ENCODE data around the gene C11orf91.
"Not testable (repeated sequence)": the region's sequence is repeated elsewhere in the genome, so short reads cannot be mapped to it uniquely, and the experiment has no call there.

Gene C11orf91

DNA sequence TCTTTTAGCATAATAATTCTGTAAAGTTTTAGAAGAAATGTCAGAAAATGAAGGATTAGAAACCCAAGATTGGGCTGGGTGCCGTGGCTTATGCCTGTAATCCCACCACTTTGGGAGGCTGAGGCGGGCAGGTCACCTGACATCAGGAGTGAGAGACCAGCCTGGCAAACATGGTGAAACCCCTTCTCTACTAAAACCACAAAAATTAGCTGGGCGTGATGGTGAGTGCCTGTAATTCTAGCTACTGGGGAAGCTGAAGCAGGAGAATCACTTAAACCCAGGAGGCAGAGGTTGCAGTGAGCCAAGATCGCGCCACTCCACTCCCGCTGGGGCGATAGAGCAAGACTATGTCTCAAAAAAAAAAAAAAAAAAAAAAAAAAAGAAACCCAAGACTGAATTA lies 39.1 kb downstream of the C11orf91 start:
- not testable (repeated sequence) for H3K9ac ChIP-seq (ENCODE audit: low read depth in 1 of 2, low read length in 2 of 2); H3K27me3 ChIP-seq (ENCODE audit: control insufficient read depth in 2 of 2, insufficient read depth in 2 of 2, low read length in 2 of 2); H3K27ac ChIP-seq (ENCODE audit: low read depth in 2 of 2, low read length in 2 of 2); H3K4me3 ChIP-seq (ENCODE audit: low read length in 2 of 2); H3K36me3 ChIP-seq (ENCODE audit: control insufficient read depth in 2 of 2, insufficient read depth in 2 of 2, low read length in 2 of 2); H3K4me1 ChIP-seq (ENCODE audit: control insufficient read depth in 2 of 2, insufficient read depth in 2 of 2, low read length in 2 of 2); H3K9me3 ChIP-seq (ENCODE audit: control insufficient read depth in 2 of 2, low read length in 2 of 2)

DNA sequence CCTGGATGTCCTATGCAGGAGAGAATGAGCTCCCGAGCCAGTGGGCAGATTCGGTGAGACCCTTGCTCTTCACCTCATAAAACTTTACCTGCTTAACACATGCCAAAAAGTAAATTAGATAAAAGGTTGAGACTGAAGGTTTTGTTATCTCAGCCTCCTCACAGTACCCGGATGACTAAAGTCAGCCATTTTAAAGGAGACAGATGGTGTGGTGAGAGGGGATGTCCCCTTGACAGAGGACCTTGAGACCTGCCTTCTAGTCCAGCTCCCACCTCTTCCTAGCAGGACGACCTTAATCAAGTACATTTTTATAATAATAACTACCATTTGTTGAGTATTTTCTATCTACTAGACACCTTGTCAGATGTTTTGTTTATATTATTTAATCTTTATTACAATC lies 39.7 kb downstream of the C11orf91 start:
- Histone ChIP-seq H3K36me3 (ENCODE audit: control insufficient read depth in 2 of 2, insufficient read depth in 2 of 2, low read length in 2 of 2) (no peaks in the 10 kb centered on the region), H3K9me3 (ENCODE audit: control insufficient read depth in 2 of 2, low read length in 2 of 2) (no peaks in the 10 kb centered on the region), H3K4me3 (ENCODE audit: low read length in 2 of 2) (no peak overlapping the region), H3K27me3 (ENCODE audit: control insufficient read depth in 2 of 2, insufficient read depth in 2 of 2, low read length in 2 of 2) (peaks cover 0 to 3% of the 10 kb centered on the region in 2 donors), H3K9ac (ENCODE audit: low read depth in 1 of 2, low read length in 2 of 2) (no peak overlapping the region), H3K4me1 (ENCODE audit: control insufficient read depth in 2 of 2, insufficient read depth in 2 of 2, low read length in 2 of 2) (no peaks in the 10 kb centered on the region), H3K27ac (ENCODE audit: low read depth in 2 of 2, low read length in 2 of 2) (no peak overlapping the region)

DNA sequence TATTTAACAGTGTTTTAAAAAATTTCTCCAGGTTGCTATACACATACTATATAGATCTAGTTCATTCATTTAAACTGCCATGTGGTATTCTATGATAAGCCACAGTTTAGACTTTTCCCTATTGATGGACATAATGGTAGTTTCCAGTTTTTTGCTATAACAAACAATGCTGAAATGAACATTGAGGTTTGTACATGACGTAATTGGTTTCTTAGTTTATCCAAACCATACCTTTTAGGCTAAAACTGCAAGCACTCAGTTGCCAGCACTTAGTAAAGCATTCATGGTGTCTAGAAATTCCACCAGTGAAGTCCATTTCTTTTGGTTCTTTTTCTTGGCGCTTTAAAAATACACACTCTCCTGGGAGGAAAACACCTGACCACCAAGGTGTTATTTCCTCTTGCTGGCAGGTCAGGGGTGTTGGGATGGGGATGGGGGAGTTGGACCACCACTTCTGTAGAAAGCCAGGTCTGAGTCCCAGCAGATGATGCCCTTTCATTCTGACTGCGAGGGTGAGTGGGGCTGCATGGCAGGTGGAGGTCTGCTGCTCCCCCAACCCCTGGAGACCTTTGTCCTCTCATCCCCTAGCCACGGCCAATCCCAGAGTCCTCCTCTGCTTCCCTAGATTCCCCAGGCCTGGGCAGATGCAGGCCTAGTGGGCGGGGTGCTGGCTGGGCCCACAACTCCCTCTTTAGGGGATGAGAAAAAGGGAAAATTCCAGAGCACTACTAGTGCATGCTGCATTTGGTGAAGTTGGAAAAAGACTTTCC lies 41.1 kb downstream of the C11orf91 start:
- Histone ChIP-seq H3K36me3 (ENCODE audit: control insufficient read depth in 2 of 2, insufficient read depth in 2 of 2, low read length in 2 of 2) (no peaks in the 10 kb centered on the region), H3K27ac (ENCODE audit: low read depth in 2 of 2, low read length in 2 of 2) (no peak overlapping the region), H3K4me3 (ENCODE audit: low read length in 2 of 2) (no peak overlapping the region), H3K27me3 (ENCODE audit: control insufficient read depth in 2 of 2, insufficient read depth in 2 of 2, low read length in 2 of 2) (peaks cover 0 to 3% of the 10 kb centered on the region in 2 donors), H3K4me1 (ENCODE audit: control insufficient read depth in 2 of 2, insufficient read depth in 2 of 2, low read length in 2 of 2) (no peaks in the 10 kb centered on the region), H3K9me3 (ENCODE audit: control insufficient read depth in 2 of 2, low read length in 2 of 2) (no peaks in the 10 kb centered on the region), H3K9ac (ENCODE audit: low read depth in 1 of 2, low read length in 2 of 2) (no peak overlapping the region)

DNA sequence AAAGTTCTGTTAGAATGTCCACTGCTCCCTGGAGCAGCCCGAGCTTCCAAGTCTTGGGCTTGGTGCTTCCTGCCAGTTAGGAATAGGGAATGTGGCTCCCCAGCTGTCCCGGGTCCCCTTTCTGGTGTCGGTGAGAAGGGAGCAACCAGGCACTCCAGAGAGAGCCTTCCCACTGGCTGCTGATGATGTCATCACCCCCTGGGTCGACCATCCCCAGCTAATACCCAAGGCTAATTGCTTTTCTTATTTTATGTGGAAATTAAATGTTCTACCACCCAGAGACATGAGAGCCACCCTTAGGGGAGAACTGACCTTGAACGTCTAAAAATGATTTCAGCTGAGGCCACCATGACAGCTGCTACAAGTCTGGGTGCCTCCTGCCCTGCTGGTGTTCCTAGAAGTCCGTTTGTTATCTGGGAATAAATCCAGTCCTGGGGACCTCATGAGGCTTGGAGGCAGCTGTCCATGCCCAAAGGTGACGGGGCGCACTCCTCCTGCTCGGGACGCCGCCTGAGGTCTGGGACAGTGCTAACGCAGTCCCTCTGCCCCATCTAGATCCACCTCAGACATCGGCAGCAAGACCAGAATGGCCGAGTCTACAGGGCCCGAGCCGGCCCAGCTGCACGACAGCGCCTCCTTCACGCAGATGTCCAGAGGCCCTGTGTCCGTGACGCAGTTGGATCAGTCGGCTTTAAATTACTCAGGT lies 42.3 kb downstream of the C11orf91 start:
- H3K27me3 ChIP-seq (ENCODE audit: control insufficient read depth in 2 of 2, insufficient read depth in 2 of 2, low read length in 2 of 2): peaks cover 0 to 3% of the 10 kb centered on the region in 2 donors
- H3K27ac ChIP-seq (ENCODE audit: low read depth in 2 of 2, low read length in 2 of 2): no peak overlapping the region
- H3K9ac ChIP-seq (ENCODE audit: low read depth in 1 of 2, low read length in 2 of 2): no peak overlapping the region
- no peaks in the 10 kb centered on the region for H3K36me3 ChIP-seq (ENCODE audit: control insufficient read depth in 2 of 2, insufficient read depth in 2 of 2, low read length in 2 of 2)
- no peak overlapping the region for H3K4me3 ChIP-seq (ENCODE audit: low read length in 2 of 2)
- no peaks in the 10 kb centered on the region for H3K4me1 ChIP-seq (ENCODE audit: control insufficient read depth in 2 of 2, insufficient read depth in 2 of 2, low read length in 2 of 2)
- H3K9me3 ChIP-seq (ENCODE audit: control insufficient read depth in 2 of 2, low read length in 2 of 2): no peaks in the 10 kb centered on the region

DNA sequence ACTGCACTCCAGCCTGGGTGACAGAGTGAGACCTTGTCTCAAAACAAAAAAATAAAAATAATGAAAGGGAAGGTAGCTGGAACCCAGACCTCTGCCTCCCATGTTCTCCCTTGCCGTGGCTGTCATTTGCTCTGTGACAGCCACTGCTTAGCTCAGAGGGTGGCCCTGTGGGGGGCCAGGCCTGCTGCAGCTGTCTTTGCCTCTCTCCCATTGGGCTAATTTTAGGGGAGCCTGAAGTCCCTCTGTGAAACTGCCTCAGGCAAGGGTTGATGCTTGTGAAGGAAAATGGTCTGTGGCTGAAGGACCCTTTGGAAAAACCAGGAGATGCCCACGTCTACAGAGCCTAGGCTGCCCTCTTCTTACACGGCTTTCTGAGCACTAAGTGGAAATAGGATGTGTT lies 42.9 kb downstream of the C11orf91 start:
- no peaks in the 10 kb centered on the region for H3K4me1 ChIP-seq (ENCODE audit: control insufficient read depth in 2 of 2, insufficient read depth in 2 of 2, low read length in 2 of 2)
- H3K36me3 ChIP-seq (ENCODE audit: control insufficient read depth in 2 of 2, insufficient read depth in 2 of 2, low read length in 2 of 2): no peaks in the 10 kb centered on the region
- H3K4me3 ChIP-seq (ENCODE audit: low read length in 2 of 2): no peak overlapping the region
- no peaks in the 10 kb centered on the region for H3K9me3 ChIP-seq (ENCODE audit: control insufficient read depth in 2 of 2, low read length in 2 of 2)
- H3K9ac ChIP-seq (ENCODE audit: low read depth in 1 of 2, low read length in 2 of 2): no peak overlapping the region
- peaks cover 0 to 1% of the 10 kb centered on the region in 2 donors for H3K27me3 ChIP-seq (ENCODE audit: control insufficient read depth in 2 of 2, insufficient read depth in 2 of 2, low read length in 2 of 2)
- no peak overlapping the region for H3K27ac ChIP-seq (ENCODE audit: low read depth in 2 of 2, low read length in 2 of 2)

DNA sequence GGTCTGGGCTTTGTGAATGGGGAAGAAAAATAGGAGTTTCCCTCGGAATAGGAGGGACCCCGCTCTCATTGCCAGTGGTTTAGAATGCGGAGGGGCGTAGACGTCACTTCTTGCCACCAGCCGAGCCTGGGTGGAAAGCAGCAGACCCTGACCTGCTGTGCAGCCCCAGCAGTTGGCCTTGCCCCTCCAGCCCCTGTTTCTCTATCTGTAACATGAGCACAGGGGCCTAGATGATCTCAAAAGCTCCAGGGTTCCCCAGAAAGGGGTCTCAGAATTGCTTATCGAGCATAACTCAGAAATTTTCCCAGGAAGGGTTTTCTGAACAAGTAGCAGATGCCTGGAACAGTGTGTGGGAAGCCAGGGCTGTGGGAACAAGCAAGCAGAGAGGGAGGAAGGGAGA lies 43.9 kb downstream of the C11orf91 start:
- Histone ChIP-seq H3K4me1 (ENCODE audit: control insufficient read depth in 2 of 2, insufficient read depth in 2 of 2, low read length in 2 of 2) (no peaks in the 10 kb centered on the region), H3K9ac (ENCODE audit: low read depth in 1 of 2, low read length in 2 of 2) (no peak overlapping the region), H3K9me3 (ENCODE audit: control insufficient read depth in 2 of 2, low read length in 2 of 2) (no peaks in the 10 kb centered on the region), H3K27me3 (ENCODE audit: control insufficient read depth in 2 of 2, insufficient read depth in 2 of 2, low read length in 2 of 2) (no peaks in the 10 kb centered on the region), H3K4me3 (ENCODE audit: low read length in 2 of 2) (no peak overlapping the region), H3K27ac (ENCODE audit: low read depth in 2 of 2, low read length in 2 of 2) (no peak overlapping the region), H3K36me3 (ENCODE audit: control insufficient read depth in 2 of 2, insufficient read depth in 2 of 2, low read length in 2 of 2) (no peaks in the 10 kb centered on the region)

DNA sequence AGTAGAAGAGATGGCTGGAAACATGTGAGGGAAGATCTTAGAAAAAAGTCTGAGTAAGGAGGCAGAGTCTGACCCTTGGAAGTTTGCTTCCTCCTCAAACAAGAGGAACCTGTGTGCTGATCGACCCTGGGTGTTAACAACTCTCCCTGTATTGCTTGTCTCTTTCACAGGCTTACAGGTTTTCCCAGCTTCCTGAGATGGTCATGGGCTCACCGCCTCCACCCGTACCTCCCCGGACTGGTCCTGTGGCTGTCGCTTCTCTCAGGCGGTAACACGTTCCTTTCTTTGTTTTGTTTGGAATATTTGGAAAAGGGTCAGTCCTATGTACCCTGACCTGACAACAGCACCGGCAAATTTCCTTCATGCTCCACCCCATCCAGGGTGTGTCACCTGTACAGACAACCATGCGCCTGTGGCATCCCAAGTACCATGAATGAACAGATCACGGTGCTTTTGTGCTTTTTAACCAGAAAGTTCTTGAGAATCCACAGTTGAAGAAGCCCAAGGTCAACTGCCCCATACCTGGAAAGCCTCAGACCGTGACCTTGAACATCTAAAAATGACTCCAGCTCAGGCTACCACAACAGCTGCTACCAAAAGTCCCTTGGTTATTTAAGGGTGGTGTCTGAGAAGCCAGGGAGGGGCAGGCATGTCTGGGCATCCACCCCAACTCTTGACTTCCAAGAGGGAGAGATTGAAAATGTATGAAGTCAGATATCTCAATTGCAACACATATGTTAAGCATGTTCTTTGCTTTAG lies 44.6 kb downstream of the C11orf91 start:
- no peaks in the 10 kb centered on the region for H3K4me1 ChIP-seq (ENCODE audit: control insufficient read depth in 2 of 2, insufficient read depth in 2 of 2, low read length in 2 of 2)

DNA sequence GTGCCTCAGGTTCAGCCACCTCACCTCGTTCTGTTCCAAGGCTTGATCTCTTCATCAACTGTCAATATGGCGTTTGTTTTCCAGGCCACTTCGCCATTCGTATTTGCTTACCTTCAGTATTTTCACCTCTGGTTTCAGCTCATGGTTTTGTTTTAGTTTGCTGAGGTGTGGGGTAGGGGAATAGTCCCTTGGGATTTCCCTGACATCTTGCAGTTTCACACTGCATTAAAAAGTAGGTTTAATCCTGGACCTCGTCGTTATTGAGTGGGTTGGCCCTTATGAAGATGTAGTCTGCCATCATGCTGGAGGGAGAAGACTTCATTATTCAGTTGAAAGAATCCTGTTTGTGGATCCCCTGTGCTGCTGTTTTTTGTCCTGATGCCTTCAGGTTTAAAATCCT lies 46.0 kb downstream of the C11orf91 start:
- Histone ChIP-seq H3K4me3 (ENCODE audit: low read length in 2 of 2) (no peak overlapping the region), H3K9ac (ENCODE audit: low read depth in 1 of 2, low read length in 2 of 2) (no peak overlapping the region), H3K9me3 (ENCODE audit: control insufficient read depth in 2 of 2, low read length in 2 of 2) (no peaks in the 10 kb centered on the region), H3K27me3 (ENCODE audit: control insufficient read depth in 2 of 2, insufficient read depth in 2 of 2, low read length in 2 of 2) (no peaks in the 10 kb centered on the region), H3K36me3 (ENCODE audit: control insufficient read depth in 2 of 2, insufficient read depth in 2 of 2, low read length in 2 of 2) (no peaks in the 10 kb centered on the region), H3K4me1 (ENCODE audit: control insufficient read depth in 2 of 2, insufficient read depth in 2 of 2, low read length in 2 of 2) (no peaks in the 10 kb centered on the region), H3K27ac (ENCODE audit: low read depth in 2 of 2, low read length in 2 of 2) (no peak overlapping the region)

More for the DNA sequence above, 44.6 kb downstream of the C11orf91 start:
- H3K27ac ChIP-seq (ENCODE audit: low read depth in 2 of 2, low read length in 2 of 2): no peak overlapping the region
- H3K9me3 ChIP-seq (ENCODE audit: control insufficient read depth in 2 of 2, low read length in 2 of 2): no peaks in the 10 kb centered on the region
- H3K9ac ChIP-seq (ENCODE audit: low read depth in 1 of 2, low read length in 2 of 2): no peak overlapping the region
- H3K4me3 ChIP-seq (ENCODE audit: low read length in 2 of 2): no peak overlapping the region
- no peaks in the 10 kb centered on the region for H3K36me3 ChIP-seq (ENCODE audit: control insufficient read depth in 2 of 2, insufficient read depth in 2 of 2, low read length in 2 of 2)
- H3K27me3 ChIP-seq (ENCODE audit: control insufficient read depth in 2 of 2, insufficient read depth in 2 of 2, low read length in 2 of 2): no peaks in the 10 kb centered on the region

DNA sequence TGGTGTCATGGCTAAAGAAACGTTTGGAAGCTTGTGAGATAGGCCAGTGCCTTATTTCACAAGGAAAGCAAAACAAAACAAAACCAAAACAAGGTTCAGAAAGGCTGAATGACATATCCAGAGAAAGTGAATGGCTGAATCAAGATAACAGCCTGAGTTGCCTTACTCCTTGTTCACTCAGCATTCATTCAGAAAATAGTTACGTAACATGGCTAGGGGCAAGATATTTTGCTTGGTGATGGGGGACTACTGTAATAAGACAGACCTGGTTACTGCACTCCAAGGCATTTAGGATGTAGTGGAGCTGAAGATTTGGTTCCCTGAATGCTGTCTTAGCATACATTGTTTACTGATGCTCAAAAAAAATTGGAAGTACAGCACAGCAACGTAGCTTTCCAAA lies 47.7 kb downstream of the C11orf91 start:
- H3K27ac ChIP-seq (ENCODE audit: low read depth in 2 of 2, low read length in 2 of 2): no peak overlapping the region
- no peak overlapping the region for H3K4me3 ChIP-seq (ENCODE audit: low read length in 2 of 2)

DNA sequence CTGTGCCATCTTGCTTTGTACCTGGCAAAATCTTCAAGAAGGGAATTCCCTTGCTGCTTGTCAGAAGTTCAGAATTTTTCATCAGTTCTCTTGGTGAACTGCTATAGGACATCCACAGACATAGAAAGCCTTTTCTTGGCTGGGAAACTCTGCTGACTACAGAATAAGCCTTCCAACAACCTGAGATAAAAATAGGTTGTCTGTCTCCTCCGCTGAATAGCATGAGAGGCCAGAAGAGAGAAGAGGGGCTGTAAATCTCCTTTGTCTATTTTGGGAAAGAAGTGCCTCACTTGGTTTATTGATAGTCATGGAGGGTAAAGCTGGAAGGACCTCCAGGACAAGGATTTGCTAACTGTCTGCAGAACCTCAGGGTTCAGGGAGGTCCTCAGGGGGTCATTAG lies 48.2 kb downstream of the C11orf91 start:
- Histone ChIP-seq H3K9me3 (ENCODE audit: control insufficient read depth in 2 of 2, low read length in 2 of 2) (no peaks in the 10 kb centered on the region), H3K4me3 (ENCODE audit: low read length in 2 of 2) (no peak overlapping the region), H3K27me3 (ENCODE audit: control insufficient read depth in 2 of 2, insufficient read depth in 2 of 2, low read length in 2 of 2) (peaks cover 0 to 2% of the 10 kb centered on the region in 2 donors), H3K27ac (ENCODE audit: low read depth in 2 of 2, low read length in 2 of 2) (no peak overlapping the region), H3K36me3 (ENCODE audit: control insufficient read depth in 2 of 2, insufficient read depth in 2 of 2, low read length in 2 of 2) (no peaks in the 10 kb centered on the region), H3K4me1 (ENCODE audit: control insufficient read depth in 2 of 2, insufficient read depth in 2 of 2, low read length in 2 of 2) (no peaks in the 10 kb centered on the region), H3K9ac (ENCODE audit: low read depth in 1 of 2, low read length in 2 of 2) (no peak overlapping the region)

More for the DNA sequence above, 47.7 kb downstream of the C11orf91 start:
- no peaks in the 10 kb centered on the region for H3K36me3 ChIP-seq (ENCODE audit: control insufficient read depth in 2 of 2, insufficient read depth in 2 of 2, low read length in 2 of 2)
- no peak overlapping the region for H3K9ac ChIP-seq (ENCODE audit: low read depth in 1 of 2, low read length in 2 of 2)
- no peaks in the 10 kb centered on the region for H3K9me3 ChIP-seq (ENCODE audit: control insufficient read depth in 2 of 2, low read length in 2 of 2)
- H3K4me1 ChIP-seq (ENCODE audit: control insufficient read depth in 2 of 2, insufficient read depth in 2 of 2, low read length in 2 of 2): no peaks in the 10 kb centered on the region
- H3K27me3 ChIP-seq (ENCODE audit: control insufficient read depth in 2 of 2, insufficient read depth in 2 of 2, low read length in 2 of 2): peaks cover 0 to 2% of the 10 kb centered on the region in 2 donors

Measured in mucosa of rectum (tissue), 2 donors.